ENCODE measurements around the gene EPS8L3. TPM values are rescaled to one million over a fixed set of nuclear protein-coding genes. Genes with fewer than 3 reads are reported as not detected.

EPS8L3 gene
- total RNA-seq, 6 donors from 2014 or later: 0.20 TPM; not detected in 5

- 87 to 88% methylated on average over 5 to 6 of the region's 6 CpGs for WGBS, 2 donors
- H3K4me3 ChIP-seq: no peak overlapping the region
- DNase-seq (no peak), ATAC-seq (ENCODE audit: low FRiP score in 2 of 2) (no peak)
- no peaks in the 10 kb centered on the region for H3K9me3 ChIP-seq
- no peaks in the 10 kb centered on the region for H3K36me3 ChIP-seq
- H3K4me1 ChIP-seq: peaks cover 0 to 8% (median 6%) of the 10 kb centered on the region in 4 donors
- no peak for TF ChIP-seq EP300 (IDR thresholded peaks at IDR 0.05)
- TF ChIP-seq POLR2A (IDR thresholded peaks at IDR 0.05): no peak
- TF ChIP-seq CTCF (IDR thresholded peaks at IDR 0.05): no peak
- H3K27ac ChIP-seq: no peak overlapping the region
- no peaks in the 10 kb centered on the region for H3K27me3 ChIP-seq
Measured at GRCh38 chr1:109776206-109776835, 12.6 kb upstream of the EPS8L3 start.

- no peaks in the 10 kb centered on the region for H3K36me3 ChIP-seq
- no peak for DNase-seq
- H3K9me3 ChIP-seq: no peaks in the 10 kb centered on the region
- H3K27ac ChIP-seq: no peak overlapping the region
- WGBS, 2 donors: 57 to 60% methylated on average over 1 of the region's 1 CpG
- H3K27me3 ChIP-seq: no peaks in the 10 kb centered on the region
- TF ChIP-seq POLR2AphosphoS5 (IDR thresholded peaks at IDR 0.05) (no peak), CTCF (IDR thresholded peaks at IDR 0.05) (no peak), EP300 (IDR thresholded peaks at IDR 0.05) (no peak), POLR2A (IDR thresholded peaks at IDR 0.05) (no peak)
- no peak overlapping the region for H3K4me3 ChIP-seq
- peaks cover 0 to 8% (median 6%) of the 10 kb centered on the region in 4 donors for H3K4me1 ChIP-seq
- ATAC-seq (ENCODE audit: low FRiP score in 2 of 2): no peak
Measured at GRCh38 chr1:109775398-109775797, 11.7 kb upstream of the EPS8L3 start.

- Histone ChIP-seq H3K27me3 (no peaks in the 10 kb centered on the region), H3K4me1 (peaks cover 0 to 8% (median 6%) of the 10 kb centered on the region in 4 donors), H3K9me3 (no peaks in the 10 kb centered on the region), H3K36me3 (no peaks in the 10 kb centered on the region), H3K4me3 (no peak overlapping the region), H3K27ac (no peak overlapping the region)
- TF ChIP-seq EP300 (IDR thresholded peaks at IDR 0.05) (no peak), CTCF (IDR thresholded peaks at IDR 0.05) (peak in 1 of 6 experiments; percentile 22)
- 15 to 58% methylated on average over 3 to 6 of the region's 6 CpGs for WGBS, 2 donors
- DNase-seq: no peak
- no peak for ATAC-seq (ENCODE audit: low FRiP score in 2 of 2)
Measured at GRCh38 chr1:109773900-109774485, 10.3 kb upstream of the EPS8L3 start.

GRCh38 chr1:109773203-109773899, 9.6 kb upstream of the EPS8L3 start:
- no peaks in the 10 kb centered on the region for H3K36me3 ChIP-seq
- H3K27ac ChIP-seq: no peak overlapping the region
- WGBS, 2 donors: 42 to 56% methylated on average over 8 to 15 of the region's 17 CpGs
- ATAC-seq (ENCODE audit: low FRiP score in 2 of 2) (peak; percentile 86 to 91), DNase-seq (peak in 1 of 2 donors; percentile 88)
- no peak overlapping the region for H3K4me3 ChIP-seq
- H3K4me1 ChIP-seq: peaks cover 0 to 8% (median 6%) of the 10 kb centered on the region in 4 donors
- H3K27me3 ChIP-seq: no peaks in the 10 kb centered on the region
- no peaks in the 10 kb centered on the region for H3K9me3 ChIP-seq
- TF ChIP-seq POLR2AphosphoS5 (IDR thresholded peaks at IDR 0.05) (no peak), CTCF (IDR thresholded peaks at IDR 0.05) (peak; percentile 80 to 93 (median 88)), EP300 (IDR thresholded peaks at IDR 0.05) (no peak), POLR2A (IDR thresholded peaks at IDR 0.05) (no peak)

All from upper lobe of left lung (tissue), 6 donors.